ENCODE measurements around the gene FAAP20.

Gene FAAP20

DNA sequence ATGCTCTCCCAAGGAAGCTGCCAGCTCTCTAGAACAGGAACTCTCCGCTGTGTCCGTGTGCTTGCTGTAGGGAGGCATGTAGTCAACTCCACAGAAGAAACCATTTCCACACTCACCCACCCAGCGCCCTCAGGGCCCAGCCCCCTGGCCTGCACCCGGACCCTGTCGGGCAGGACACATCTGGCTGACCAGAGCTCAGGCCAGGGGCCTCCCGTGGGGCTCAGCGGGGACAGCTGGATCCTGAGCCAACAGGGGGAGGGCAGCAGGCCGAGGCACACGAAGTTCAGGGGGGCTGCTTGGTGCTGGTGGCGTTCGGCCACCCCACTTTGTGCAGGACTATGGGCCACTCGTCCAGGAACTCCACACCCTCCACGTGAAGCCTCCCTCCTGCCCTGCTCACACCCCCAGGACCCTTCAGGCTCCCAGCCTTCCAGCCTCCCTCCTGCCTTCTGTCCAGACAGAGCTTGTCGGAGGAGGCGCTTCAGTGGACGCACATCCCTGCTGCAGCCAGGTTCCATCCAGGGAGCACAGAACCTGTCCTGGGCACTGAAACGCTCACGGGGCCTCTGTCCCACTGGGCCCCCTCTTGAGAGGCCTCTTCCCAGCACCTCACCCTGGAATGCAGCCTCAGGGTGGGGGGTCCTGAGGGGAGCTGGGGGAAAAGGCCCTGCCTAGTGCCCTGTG lies 15.0 kb upstream of the FAAP20 start:
- H3K4me3 ChIP-seq (ENCODE audit: control insufficient read depth, low read depth, low read length), result no peak overlapping the region
- TF ChIP-seq, protein P1, sequence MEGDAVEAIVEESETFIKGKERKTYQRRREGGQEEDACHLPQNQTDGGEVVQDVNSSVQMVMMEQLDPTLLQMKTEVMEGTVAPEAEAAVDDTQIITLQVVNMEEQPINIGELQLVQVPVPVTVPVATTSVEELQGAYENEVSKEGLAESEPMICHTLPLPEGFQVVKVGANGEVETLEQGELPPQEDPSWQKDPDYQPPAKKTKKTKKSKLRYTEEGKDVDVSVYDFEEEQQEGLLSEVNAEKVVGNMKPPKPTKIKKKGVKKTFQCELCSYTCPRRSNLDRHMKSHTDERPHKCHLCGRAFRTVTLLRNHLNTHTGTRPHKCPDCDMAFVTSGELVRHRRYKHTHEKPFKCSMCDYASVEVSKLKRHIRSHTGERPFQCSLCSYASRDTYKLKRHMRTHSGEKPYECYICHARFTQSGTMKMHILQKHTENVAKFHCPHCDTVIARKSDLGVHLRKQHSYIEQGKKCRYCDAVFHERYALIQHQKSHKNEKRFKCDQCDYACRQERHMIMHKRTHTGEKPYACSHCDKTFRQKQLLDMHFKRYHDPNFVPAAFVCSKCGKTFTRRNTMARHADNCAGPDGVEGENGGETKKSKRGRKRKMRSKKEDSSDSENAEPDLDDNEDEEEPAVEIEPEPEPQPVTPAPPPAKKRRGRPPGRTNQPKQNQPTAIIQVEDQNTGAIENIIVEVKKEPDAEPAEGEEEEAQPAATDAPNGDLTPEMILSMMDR (conservative IDR thresholded peaks at IDR 0.05; ENCODE audit: control insufficient read depth, insufficient read depth, low read depth, low read length), result no peak
- no peak for DNase-seq (ENCODE audit: low read depth)

GRCh38 chr1:2208309-2209239 lies 14.0 kb upstream of the FAAP20 start:
- TF ChIP-seq, protein P1 (conservative IDR thresholded peaks at IDR 0.05; ENCODE audit: control insufficient read depth, insufficient read depth, low read depth, low read length), result no peak
- peak; percentile 90 for DNase-seq (ENCODE audit: low read depth)
- H3K4me3 ChIP-seq (ENCODE audit: control insufficient read depth, low read depth, low read length), result no peak overlapping the region

GRCh38 chr1:2206813-2207487 lies 12.4 kb upstream of the FAAP20 start:
- peak; percentile 11 for DNase-seq (ENCODE audit: low read depth)
- TF ChIP-seq, protein P1 (conservative IDR thresholded peaks at IDR 0.05; ENCODE audit: control insufficient read depth, insufficient read depth, low read depth, low read length), result no peak
- no peak overlapping the region for H3K4me3 ChIP-seq (ENCODE audit: control insufficient read depth, low read depth, low read length)

GRCh38 chr1:2205191-2205952 lies 10.8 kb upstream of the FAAP20 start:
- DNase-seq (ENCODE audit: low read depth), result peak; percentile 90
- TF ChIP-seq, protein P1 (conservative IDR thresholded peaks at IDR 0.05; ENCODE audit: control insufficient read depth, insufficient read depth, low read depth, low read length), result no peak
- peak overlapping the region; percentile 22 for H3K4me3 ChIP-seq (ENCODE audit: control insufficient read depth, low read depth, low read length)

DNA sequence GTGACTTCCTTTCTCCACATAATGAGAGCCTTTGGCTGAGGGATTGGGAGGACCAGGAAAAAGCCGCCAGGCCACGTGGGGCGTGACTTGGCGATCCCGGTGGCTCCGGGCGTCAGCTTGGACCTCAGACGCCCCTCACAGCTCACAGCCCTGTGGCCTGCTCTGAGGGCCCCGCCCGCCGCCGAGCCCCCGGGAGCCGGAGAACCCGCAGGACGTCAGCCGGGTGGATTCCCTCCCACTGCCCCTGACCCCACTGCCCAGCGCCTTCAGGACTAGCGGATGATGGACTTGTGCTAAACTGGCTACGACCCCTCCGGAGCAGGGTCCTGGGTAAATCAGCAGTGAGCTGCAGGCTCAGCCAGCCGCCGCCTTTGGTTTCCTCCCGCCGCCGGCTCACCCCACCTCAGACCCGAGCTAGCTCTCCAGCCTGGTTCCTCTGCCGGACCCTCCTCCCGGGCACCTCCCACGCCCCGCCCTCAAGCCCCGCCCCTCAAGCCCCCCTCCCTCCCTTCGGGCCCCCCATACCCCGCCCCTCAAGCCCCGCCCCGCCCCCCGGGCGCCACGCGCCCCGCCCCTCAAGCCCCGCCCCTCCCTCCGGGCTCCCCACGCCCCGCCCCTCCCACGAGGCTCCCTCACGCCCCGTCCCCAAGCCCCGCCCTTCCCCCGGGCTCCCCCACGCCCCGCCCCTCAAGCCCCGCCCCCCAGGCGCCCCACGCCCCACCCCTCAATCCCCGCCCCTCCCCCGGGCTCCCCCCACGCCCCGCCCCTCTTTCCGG lies 10.0 kb upstream of the FAAP20 start:
- H3K4me3 ChIP-seq (ENCODE audit: control insufficient read depth, low read depth, low read length), result peak overlapping the region; percentile 56
- TF ChIP-seq, protein P1 (conservative IDR thresholded peaks at IDR 0.05; ENCODE audit: control insufficient read depth, insufficient read depth, low read depth, low read length), result no peak
- DNase-seq (ENCODE audit: low read depth), result peak; percentile 63
